ENCODE data around the gene KLHL7.

DNA sequence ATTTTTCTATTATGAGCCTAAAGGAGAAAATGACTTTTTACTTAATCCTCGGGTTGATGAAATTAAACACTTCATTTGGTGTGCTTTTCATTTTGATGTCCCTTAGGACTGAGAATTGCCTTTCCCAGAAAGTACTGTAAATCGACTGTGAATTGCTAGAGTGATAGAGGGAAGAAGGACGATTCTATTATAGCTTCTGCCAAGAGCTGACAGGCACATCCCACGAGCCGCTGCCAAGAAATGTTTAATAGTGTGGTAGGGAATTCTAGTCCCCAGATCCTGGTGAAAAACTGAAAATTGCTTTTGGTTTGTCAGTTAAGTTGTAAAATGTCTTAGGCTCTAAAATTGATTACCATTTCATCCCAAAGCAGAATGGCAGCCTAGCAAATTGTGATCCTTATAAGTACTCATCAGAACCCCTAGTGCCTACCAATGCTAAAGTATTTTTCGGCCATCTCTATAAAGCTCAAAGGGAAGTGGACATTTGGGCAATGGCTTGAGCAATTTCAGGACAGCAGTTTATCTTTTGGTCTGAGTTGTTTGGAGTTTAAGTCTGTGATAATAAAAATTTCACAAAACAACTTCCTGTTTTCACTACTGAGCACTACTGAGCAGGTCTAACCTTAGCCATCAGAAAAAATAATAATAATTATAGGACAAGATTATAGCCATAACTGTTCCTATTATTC lies 47.0 kb upstream of the KLHL7 start:
- TF ChIP-seq, protein P1, sequence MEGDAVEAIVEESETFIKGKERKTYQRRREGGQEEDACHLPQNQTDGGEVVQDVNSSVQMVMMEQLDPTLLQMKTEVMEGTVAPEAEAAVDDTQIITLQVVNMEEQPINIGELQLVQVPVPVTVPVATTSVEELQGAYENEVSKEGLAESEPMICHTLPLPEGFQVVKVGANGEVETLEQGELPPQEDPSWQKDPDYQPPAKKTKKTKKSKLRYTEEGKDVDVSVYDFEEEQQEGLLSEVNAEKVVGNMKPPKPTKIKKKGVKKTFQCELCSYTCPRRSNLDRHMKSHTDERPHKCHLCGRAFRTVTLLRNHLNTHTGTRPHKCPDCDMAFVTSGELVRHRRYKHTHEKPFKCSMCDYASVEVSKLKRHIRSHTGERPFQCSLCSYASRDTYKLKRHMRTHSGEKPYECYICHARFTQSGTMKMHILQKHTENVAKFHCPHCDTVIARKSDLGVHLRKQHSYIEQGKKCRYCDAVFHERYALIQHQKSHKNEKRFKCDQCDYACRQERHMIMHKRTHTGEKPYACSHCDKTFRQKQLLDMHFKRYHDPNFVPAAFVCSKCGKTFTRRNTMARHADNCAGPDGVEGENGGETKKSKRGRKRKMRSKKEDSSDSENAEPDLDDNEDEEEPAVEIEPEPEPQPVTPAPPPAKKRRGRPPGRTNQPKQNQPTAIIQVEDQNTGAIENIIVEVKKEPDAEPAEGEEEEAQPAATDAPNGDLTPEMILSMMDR (IDR thresholded peaks at IDR 0.05; ENCODE audit: low read depth, low read length), result no peak
- TF ChIP-seq POLR2A (IDR thresholded peaks at IDR 0.05; ENCODE audit: extremely low read depth, insufficient read length), result no peak

Measured in NB4 (cell line).